Immature natural killer cell (primary cell): Measurements from ENCODE around the gene EYS. TPM values are rescaled to one million over a fixed set of nuclear protein-coding genes. Genes with fewer than 3 reads are reported as not detected.
"Not testable (repeated sequence)": the region's sequence is repeated elsewhere in the genome, so short reads cannot be mapped to it uniquely, and the experiment has no call there.

Experiments
- DNase-seq, 3 donors: peaks; one replicate each; pipeline ENCODE4 v3.0.0; 2022; ENCODE audit warnings: mixed read lengths in 1 of 3
- H3K27ac Mint-ChIP-seq, 6 donors: one replicate each; pipeline ENCODE4 v1.8.0; 2020; ENCODE audit warnings: mixed read lengths in 6 of 6, mild to moderate bottlenecking in 5 of 6, inconsistent platforms in 4 of 6, moderate library complexity in 3 of 6
- H3K27me3 Mint-ChIP-seq, 3 donors: one replicate each; pipeline ENCODE4 v1.8.0; 2020 to 2021; ENCODE audit warnings: low read depth in 3 of 3, mild to moderate bottlenecking in 3 of 3, mixed read lengths in 3 of 3, moderate library complexity in 3 of 3, inconsistent platforms in 1 of 3
- H3K36me3 Mint-ChIP-seq, 3 donors: one replicate each; pipeline ENCODE4 v1.8.0; 2020; ENCODE audit warnings: mixed read lengths in 3 of 3, inconsistent platforms in 2 of 3, mild to moderate bottlenecking in 2 of 3
- H3K4me1 Mint-ChIP-seq, 2 donors: one replicate each; pipeline ENCODE4 v1.8.0; 2020; ENCODE audit warnings: inconsistent platforms in 2 of 2, mild to moderate bottlenecking in 2 of 2, mixed read lengths in 2 of 2, moderate library complexity in 1 of 2
- H3K4me3 Mint-ChIP-seq, 5 donors: one replicate each; pipeline ENCODE4 v1.8.0; 2020; ENCODE audit warnings: mild to moderate bottlenecking in 5 of 5, mixed read lengths in 5 of 5, inconsistent platforms in 3 of 5, moderate library complexity in 3 of 5
- H3K9me3 Mint-ChIP-seq, 6 donors: one replicate each; pipeline ENCODE4 v1.8.0; 2020; ENCODE audit warnings: mild to moderate bottlenecking in 6 of 6, mixed read lengths in 6 of 6, inconsistent platforms in 4 of 6, moderate library complexity in 3 of 6
- polyA plus RNA-seq, 3 donors: library from polyadenylated mRNA; unstranded; fragments of 300-500 nt; fragmentation: Illumina TruSeq; gene quantifications; one replicate each; pipeline ENCODE4 v1.2.3, GENCODE V29; 2021

Gene EYS
- polyA plus RNA-seq, 3 donors from 2014 or later: not detected

DNA sequence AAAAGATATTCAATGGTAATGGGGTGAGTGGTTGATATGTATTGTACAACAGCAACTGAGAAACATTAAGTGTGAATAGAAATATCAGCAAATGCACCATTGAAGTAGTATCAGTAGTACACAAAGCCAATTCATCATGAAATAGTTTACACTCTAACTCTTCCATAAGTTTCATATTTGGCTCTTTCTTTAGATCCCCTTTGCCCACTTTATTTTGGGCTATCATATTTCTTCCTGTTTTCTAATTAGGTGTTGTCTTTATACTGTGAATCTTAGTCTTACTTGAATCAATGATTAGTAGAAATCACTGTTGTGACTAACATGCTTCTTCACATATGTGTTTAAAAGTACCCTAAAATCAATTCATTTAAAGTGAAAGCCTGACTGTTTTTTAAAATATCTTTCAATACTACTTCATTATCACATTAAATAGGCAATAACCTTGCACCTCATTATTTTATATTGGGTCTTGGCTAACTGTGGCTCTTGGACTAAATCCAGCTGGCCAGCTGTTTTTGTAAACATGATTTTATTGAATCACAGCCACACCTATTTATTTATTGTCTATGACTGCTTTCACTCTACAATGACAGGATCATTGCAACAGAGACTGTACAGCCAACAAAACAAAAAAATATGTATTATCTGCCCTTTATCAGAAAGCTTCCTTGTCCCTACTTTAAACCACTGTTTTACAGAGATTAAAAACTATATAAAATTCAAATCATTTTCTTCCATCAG lies 38.9 kb downstream of the EYS start:
- Mint-ChIP-seq H3K4me3 (no peak overlapping the region), H3K9me3 (peaks cover 16 to 72% (median 49%) of the 10 kb centered on the region in 6 donors), H3K27ac (no peak overlapping the region), H3K27me3 (no peaks in the 10 kb centered on the region), H3K4me1 (peaks cover 0 to 2% of the 10 kb centered on the region in 2 donors), H3K36me3 (peaks cover 0 to 4% (median 2%) of the 10 kb centered on the region in 3 donors)
- DNase-seq: no peak

DNA sequence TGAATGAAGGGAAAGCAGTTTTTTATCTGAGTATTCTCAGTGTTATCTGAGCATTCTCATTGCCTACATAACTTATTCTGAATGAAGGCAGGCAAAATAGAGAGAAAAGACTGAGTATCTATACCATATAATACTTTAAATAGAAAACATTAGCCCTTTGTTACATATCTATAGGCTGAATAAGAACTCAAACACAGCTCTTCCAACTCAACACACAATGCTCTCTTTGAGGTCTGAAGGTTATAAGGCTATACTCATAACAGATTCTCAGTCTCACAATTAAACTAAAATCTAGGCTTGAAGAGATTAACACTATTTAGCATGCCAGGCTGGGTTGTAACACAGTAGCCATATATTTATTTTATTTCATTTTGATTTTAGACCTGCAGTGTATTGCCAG lies 56.9 kb downstream of the EYS start:
- H3K27me3 Mint-ChIP-seq: no peaks in the 10 kb centered on the region
- H3K36me3 Mint-ChIP-seq: peaks cover 0 to 4% (median 0%) of the 10 kb centered on the region in 3 donors
- no peak for DNase-seq
- peaks cover 6 to 55% (median 38%) of the 10 kb centered on the region in 6 donors for H3K9me3 Mint-ChIP-seq
- no peak overlapping the region for H3K4me3 Mint-ChIP-seq
- no peaks in the 10 kb centered on the region for H3K4me1 Mint-ChIP-seq
- H3K27ac Mint-ChIP-seq: no peak overlapping the region

DNA sequence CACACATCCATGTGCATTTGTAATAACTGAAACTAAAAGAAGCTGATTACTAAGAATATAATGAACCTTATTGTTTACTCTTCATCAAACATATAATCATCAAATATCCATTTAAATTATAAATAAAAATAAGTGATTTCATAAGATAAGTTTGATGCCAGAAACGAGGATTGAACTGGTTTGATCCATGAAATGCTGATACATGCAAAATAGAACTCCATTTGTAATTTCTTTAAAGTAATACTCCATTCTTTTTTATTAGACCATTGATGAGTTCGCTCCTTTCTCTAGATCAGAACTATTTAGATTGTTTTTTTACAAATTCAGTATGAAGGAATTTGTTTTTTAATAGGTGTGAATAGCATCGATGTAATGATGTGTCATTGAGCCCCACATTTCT lies 57.6 kb downstream of the EYS start:
- Mint-ChIP-seq H3K27ac (no peak overlapping the region), H3K4me1 (no peaks in the 10 kb centered on the region), H3K36me3 (peaks cover 0 to 4% (median 0%) of the 10 kb centered on the region in 3 donors), H3K27me3 (no peaks in the 10 kb centered on the region), H3K4me3 (no peak overlapping the region), H3K9me3 (peaks cover 6 to 61% (median 41%) of the 10 kb centered on the region in 6 donors)
- DNase-seq: no peak

DNA sequence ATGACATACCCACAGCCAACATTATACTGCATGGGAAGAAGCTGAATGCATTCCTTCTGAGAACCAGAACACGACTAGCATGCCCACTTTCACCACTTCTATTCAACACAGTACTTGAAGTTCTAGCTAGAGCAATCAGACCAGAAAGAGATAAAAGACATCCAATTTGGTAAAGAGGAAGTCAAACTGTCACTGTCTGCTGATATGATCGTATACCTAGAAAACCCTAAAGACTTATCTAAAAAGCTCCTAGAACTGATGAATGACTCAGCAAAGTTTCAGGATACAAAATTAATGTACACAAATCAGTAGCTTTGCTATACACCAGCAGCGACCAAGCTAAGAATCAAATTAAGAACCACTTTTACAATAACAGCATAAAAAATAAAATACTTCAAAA lies 60.5 kb downstream of the EYS start:
- no peaks in the 10 kb centered on the region for H3K4me1 Mint-ChIP-seq
- H3K4me3 Mint-ChIP-seq: no peak overlapping the region
- no peaks in the 10 kb centered on the region for H3K27me3 Mint-ChIP-seq
- H3K36me3 Mint-ChIP-seq: no peaks in the 10 kb centered on the region
- no peak overlapping the region for H3K27ac Mint-ChIP-seq
- peaks cover 12 to 53% (median 40%) of the 10 kb centered on the region in 6 donors for H3K9me3 Mint-ChIP-seq
- DNase-seq: no peak

DNA sequence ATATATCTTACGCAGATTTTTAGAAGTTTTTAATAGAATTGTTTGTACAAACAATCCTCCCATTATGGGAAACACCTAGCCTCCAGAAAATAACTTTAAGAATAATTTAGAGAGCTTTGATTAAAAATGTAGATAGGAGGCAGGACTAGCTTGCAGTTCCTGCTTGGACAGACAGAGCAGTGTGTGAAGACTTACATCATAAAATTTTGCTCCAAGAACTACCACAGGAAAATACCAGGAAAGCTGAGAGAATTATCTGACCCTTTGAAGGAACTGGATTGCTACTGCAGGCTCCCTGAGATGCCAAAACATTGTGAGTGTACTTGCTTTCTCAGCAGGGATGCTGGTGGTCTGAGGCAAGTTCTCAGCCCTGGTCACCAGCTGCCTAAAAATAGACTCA lies 64.2 kb downstream of the EYS start:
- no peak for DNase-seq
- H3K36me3 Mint-ChIP-seq: no peaks in the 10 kb centered on the region
- peaks cover 15 to 51% (median 38%) of the 10 kb centered on the region in 6 donors for H3K9me3 Mint-ChIP-seq
- peaks cover 0 to 3% (median 0%) of the 10 kb centered on the region in 3 donors for H3K27me3 Mint-ChIP-seq
- no peak overlapping the region for H3K4me3 Mint-ChIP-seq
- no peak overlapping the region for H3K27ac Mint-ChIP-seq
- no peaks in the 10 kb centered on the region for H3K4me1 Mint-ChIP-seq

DNA sequence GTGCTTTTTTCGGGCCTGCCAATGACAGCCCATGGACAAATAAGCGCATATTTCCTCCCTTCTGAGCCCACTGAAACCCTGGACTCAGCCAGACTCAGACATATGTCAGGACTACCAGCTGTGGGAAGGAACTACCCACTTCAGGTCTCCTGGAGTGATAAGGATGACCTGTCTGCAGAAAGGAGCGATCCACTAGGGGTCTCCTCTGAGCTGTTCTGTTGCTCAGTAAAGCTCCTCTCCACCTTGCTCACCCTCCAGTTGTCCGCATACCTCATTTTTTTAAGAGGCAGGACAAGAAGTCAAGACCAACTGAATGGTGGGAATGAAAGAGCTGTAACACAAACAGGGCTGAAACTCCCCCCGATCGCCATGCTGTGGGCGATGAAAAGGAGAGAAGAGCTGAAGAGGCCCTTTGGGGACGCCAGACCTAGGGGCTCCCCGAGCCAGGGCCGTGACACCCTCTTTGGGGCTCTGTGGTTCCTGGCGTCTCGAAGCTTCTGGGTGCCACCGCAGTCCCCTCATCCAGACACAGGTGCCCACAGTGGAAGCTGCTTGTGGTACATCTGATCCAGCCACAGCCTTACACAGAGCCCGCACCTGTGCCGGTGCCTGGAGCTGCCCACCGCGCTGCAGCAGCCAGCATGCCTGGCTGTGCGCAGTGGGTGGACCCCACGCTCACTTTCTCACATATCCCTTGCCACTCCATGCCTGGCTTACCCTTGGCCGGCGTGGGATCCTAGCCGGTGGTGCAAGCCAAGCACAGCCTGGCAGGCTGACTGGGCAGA lies 68.8 kb downstream of the EYS start:
- Mint-ChIP-seq H3K4me1 (no peaks in the 10 kb centered on the region), H3K27me3 (peaks cover 0 to 3% (median 0%) of the 10 kb centered on the region in 3 donors), H3K27ac (no peak overlapping the region), H3K36me3 (no peaks in the 10 kb centered on the region), H3K4me3 (no peak overlapping the region), H3K9me3 (peaks cover 5 to 50% (median 25%) of the 10 kb centered on the region in 6 donors)
- DNase-seq: no peak

DNA sequence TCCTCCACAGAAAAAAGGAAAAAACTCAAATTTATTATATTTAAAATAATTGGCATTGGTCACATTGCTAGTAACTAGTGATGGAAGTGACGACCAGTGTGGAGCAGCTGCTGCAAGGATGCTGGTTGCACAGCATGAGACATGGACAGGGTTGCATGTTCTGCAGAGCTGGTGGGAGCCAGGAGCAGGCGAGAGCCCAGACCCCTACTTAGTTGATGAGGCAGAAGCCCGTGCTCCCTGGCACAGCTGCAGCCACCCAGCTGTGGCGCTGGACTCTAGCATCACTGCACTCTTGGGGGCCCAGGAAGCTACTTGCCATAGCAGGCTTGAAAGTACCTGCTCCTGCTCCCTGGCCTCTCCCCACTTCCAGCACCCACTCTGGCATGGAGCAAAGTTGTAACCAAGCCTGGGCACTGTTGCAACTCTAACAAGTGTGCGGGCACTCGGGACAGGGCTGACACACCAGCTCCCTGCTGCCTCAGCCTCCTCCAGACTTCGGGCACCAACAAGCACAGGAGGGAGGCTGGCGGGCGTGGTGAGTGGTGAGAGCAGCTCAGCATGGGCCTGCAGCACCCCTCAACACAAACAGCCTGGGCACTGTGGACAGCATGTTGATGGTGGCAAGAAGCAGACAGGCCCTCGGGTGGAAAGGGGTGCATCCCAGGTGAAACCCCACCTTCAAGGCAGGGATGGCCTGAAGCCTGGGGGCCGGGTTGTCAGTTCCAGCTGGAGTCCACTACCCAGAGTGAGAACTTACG lies 69.6 kb downstream of the EYS start:
- no peak for DNase-seq
- Mint-ChIP-seq H3K36me3 (no peaks in the 10 kb centered on the region), H3K4me3 (no peak overlapping the region)

DNA sequence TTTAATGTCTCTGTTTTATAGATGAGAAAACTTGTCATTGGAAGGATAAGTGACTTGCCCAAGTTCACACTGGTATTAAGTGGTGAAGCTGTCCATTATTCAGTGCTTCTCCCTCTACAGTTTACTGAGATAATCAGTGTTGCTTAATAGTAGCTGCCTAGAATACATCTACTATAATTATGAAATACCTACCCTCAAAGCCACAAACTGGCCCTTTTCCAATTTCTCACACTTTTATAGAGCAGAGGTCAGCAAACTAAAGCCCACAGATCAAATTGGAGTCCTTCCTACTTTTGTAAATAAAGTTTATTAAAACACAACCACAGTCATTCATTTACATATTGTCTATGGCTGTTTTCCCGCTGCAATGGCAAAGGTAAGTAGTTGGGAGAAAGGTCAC lies 73.5 kb downstream of the EYS start:
- H3K4me3 Mint-ChIP-seq: no peak overlapping the region
- H3K27ac Mint-ChIP-seq: no peak overlapping the region
- H3K36me3 Mint-ChIP-seq: no peaks in the 10 kb centered on the region
- DNase-seq: no peak
- H3K9me3 Mint-ChIP-seq: peaks cover 2 to 52% (median 26%) of the 10 kb centered on the region in 6 donors
- H3K27me3 Mint-ChIP-seq: no peaks in the 10 kb centered on the region
- no peaks in the 10 kb centered on the region for H3K4me1 Mint-ChIP-seq

More for the DNA sequence above, 69.6 kb downstream of the EYS start:
- H3K27ac Mint-ChIP-seq: no peak overlapping the region
- peaks cover 5 to 51% (median 25%) of the 10 kb centered on the region in 6 donors for H3K9me3 Mint-ChIP-seq
- no peaks in the 10 kb centered on the region for H3K4me1 Mint-ChIP-seq
- H3K27me3 Mint-ChIP-seq: peaks cover 0 to 3% (median 0%) of the 10 kb centered on the region in 3 donors

DNA sequence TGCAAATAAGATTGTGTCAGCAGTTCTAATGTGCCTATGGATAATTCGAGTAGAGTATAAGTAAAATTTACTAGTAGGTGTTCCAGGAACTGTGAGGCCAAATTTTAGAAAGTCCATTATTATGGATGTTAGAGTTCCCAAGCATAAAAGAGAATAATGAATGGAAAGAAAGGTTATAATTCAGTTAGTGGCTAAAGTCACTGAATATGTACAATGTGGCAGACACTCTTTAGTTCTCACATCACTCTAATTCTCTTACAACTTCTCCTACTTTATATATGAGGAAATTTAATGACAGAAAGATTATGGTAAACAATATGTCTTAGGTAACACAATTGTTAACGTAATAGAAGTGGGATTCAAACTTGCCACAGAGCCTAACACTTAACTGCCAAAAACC lies 75.3 kb downstream of the EYS start:
- Mint-ChIP-seq H3K27ac (no peak overlapping the region), H3K27me3 (no peaks in the 10 kb centered on the region), H3K9me3 (peaks cover 4 to 58% (median 33%) of the 10 kb centered on the region in 6 donors), H3K36me3 (no peaks in the 10 kb centered on the region), H3K4me1 (no peaks in the 10 kb centered on the region), H3K4me3 (no peak overlapping the region)
- DNase-seq: no peak

DNA sequence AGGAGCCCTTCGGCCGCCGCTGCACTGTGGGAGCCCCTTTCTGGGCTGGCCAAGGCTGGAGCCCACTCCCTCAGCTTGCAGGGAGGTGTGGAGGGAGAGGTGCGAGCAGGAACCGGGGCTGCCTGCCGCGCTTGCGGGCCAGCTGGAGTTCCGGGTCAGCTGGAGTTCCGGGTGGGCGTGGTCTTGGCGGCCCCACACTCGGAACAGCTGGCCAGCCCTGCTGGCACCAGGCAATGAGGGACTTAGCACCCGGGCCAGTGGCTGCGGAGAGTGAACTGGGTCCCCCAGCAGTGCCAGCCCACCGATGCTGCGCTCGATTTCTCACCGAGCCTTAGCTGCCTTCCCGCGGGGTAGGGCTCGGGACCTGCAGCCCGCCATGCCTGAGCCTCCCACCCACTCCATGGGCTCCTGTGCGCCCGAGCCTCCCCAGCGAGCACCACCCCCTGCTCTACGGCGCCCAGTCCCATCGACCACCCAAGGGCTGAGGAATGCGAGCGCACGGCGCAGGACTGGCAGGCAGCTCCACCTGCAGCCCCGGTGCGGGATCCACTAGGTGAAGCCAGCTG lies 79.5 kb downstream of the EYS start:
- not testable (repeated sequence) for DNase-seq, H3K27ac Mint-ChIP-seq, H3K36me3 Mint-ChIP-seq, H3K4me3 Mint-ChIP-seq, H3K4me1 Mint-ChIP-seq, H3K27me3 Mint-ChIP-seq
- H3K9me3 Mint-ChIP-seq: peaks cover 18 to 59% (median 34%) of the 10 kb centered on the region in 6 donors

DNA sequence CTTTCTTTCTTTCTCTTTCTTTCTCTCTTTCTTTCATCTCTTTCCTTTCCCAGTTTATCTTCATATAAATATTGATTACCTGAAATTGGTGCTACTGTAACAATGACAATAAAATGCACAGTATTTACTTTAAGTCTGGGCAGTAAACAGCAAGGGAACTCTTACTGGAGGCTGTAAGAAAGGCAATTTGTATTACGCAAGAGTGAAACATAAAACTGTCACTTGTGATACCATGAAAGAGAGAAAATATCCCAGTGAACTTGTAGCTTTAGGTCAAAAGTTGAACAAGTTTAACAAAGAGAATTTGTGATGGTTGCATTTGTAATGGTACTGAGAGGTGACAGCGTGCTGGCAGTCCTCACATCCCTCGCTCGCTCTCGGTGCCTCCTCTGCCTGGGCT lies 80.0 kb downstream of the EYS start:
- no peaks in the 10 kb centered on the region for H3K4me1 Mint-ChIP-seq
- H3K9me3 Mint-ChIP-seq: peaks cover 18 to 59% (median 34%) of the 10 kb centered on the region in 6 donors
- no peak overlapping the region for H3K4me3 Mint-ChIP-seq
- no peaks in the 10 kb centered on the region for H3K27me3 Mint-ChIP-seq
- no peak overlapping the region for H3K27ac Mint-ChIP-seq
- DNase-seq: no peak
- peaks cover 0 to 4% (median 0%) of the 10 kb centered on the region in 3 donors for H3K36me3 Mint-ChIP-seq

DNA sequence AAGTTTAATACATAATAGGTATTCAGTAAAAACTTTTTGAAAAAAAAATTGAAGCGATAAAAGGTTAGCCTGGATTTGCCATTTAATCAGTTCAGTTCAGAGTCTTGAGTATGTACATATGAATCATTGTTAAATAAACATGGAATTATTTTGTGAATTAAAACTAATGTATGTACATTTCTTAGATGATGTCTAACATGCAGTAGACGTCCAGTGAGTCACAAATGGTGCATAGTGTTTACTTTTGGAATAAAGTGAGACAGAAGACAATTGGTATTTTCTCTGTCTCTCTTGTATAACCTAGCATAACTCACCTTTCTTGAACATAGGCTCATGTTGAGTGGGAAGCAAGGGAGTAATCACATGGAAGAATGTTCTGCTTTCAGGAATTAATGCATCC lies 83.5 kb downstream of the EYS start:
- H3K36me3 Mint-ChIP-seq: peaks cover 0 to 4% (median 0%) of the 10 kb centered on the region in 3 donors
- H3K4me3 Mint-ChIP-seq: no peak overlapping the region
- H3K27ac Mint-ChIP-seq: no peak overlapping the region
- peaks cover 17 to 34% (median 28%) of the 10 kb centered on the region in 6 donors for H3K9me3 Mint-ChIP-seq
- no peaks in the 10 kb centered on the region for H3K4me1 Mint-ChIP-seq
- H3K27me3 Mint-ChIP-seq: no peaks in the 10 kb centered on the region
- DNase-seq: no peak

DNA sequence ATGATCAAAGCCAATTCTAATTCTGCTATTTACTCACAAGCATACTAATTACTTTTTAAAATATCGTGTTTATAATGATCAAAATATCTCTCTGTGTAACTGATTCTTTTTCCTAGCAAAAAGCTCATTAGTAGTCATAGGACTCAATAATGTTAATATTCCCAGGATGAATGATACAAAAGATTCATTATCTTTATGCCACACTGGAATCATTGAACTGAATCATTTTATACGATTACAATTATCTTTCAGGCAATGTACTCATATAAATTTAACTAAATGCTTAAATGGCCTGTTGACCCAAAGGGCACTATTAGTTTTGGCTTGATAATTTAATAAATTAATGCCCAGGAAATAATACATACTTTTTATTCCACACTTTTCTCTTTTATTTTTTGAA lies 96.3 kb downstream of the EYS start:
- Mint-ChIP-seq H3K4me3 (no peak overlapping the region), H3K36me3 (no peaks in the 10 kb centered on the region), H3K27ac (no peak overlapping the region), H3K4me1 (no peaks in the 10 kb centered on the region), H3K27me3 (no peaks in the 10 kb centered on the region), H3K9me3 (peaks cover 0 to 11% (median 5%) of the 10 kb centered on the region in 6 donors)
- no peak for DNase-seq
